ENCODE measurements around the gene WDR38. TPM values are rescaled to one million over a fixed set of nuclear protein-coding genes. Genes with fewer than 3 reads are reported as not detected.

Gene WDR38
- polyA plus RNA-seq, 1 donor from 2014 or later = not detected

GRCh38 chr9:124897570-124898460 lies 44.6 kb downstream of the WDR38 start:
- Mint-ChIP-seq H3K4me3 (no peak overlapping the region), H3K4me1 (peaks cover 0 to 4% (median 0%) of the 10 kb centered on the region in 3 donors), H3K9me3 (no peaks in the 10 kb centered on the region), H3K36me3 (peaks cover 7% of the 10 kb centered on the region), H3K27me3 (no peaks in the 10 kb centered on the region), H3K27ac (no peak overlapping the region)

DNA sequence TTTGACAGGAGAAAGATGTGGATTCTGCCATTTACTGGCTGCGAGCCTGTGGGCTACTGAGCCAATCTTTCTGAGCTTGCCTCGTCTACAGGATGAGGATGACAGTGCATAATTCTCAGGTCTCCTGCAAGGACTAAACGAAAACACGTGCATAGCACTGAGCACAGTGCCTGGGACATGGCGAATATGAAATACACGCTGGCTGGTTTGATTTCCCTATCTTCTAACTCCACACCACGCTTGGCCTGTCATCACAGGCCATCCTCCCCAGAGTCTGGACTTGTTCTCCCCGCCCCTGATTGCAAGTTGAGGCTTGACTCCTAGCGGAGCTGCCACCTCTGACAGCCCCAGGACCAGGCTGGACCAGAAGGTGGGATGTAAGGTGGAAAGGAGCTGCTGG lies 46.6 kb downstream of the WDR38 start:
- no peaks in the 10 kb centered on the region for H3K9me3 Mint-ChIP-seq
- no peaks in the 10 kb centered on the region for H3K4me1 Mint-ChIP-seq
- H3K27ac Mint-ChIP-seq = no peak overlapping the region
- H3K4me3 Mint-ChIP-seq = no peak overlapping the region
- no peaks in the 10 kb centered on the region for H3K27me3 Mint-ChIP-seq
- peaks cover 7% of the 10 kb centered on the region for H3K36me3 Mint-ChIP-seq

DNA sequence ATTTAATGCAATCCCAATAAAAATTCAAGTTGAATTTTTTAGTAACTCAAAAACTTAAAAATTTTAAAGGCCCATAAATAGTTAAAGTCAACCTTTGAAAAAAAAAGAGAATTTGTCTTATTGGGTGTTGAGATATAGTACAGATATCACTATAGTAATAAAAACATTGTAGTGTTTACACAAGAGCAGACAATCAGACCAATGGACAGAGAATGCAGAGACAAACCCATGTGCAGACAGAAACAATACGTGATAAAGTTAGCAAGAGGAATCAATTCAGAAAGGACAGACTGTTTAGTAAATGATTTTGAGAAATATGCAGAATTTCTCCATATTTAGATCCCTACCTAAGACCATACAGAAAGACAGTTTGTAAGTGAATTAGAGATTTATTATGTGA lies 53.7 kb downstream of the WDR38 start:
- H3K36me3 Mint-ChIP-seq = peaks cover 9% of the 10 kb centered on the region
- H3K9me3 Mint-ChIP-seq = no peaks in the 10 kb centered on the region
- H3K27ac Mint-ChIP-seq = no peak overlapping the region
- H3K27me3 Mint-ChIP-seq = no peaks in the 10 kb centered on the region
- peaks cover 0 to 1% (median 0%) of the 10 kb centered on the region in 3 donors for H3K4me1 Mint-ChIP-seq
- no peak overlapping the region for H3K4me3 Mint-ChIP-seq

Other genes starting within 250 kb of the WDR38 start
- gene NR6A1, start 82.1 kb upstream of the WDR38 start, polyA plus RNA-seq = 0.03 TPM
- 0.20 TPM for gene OLFML2A, start 76.3 kb upstream of the WDR38 start, polyA plus RNA-seq
- gene RPL35, start 8.5 kb downstream of the WDR38 start, polyA plus RNA-seq = 2,381 TPM
- gene ARPC5L, start 8.7 kb downstream of the WDR38 start, polyA plus RNA-seq = 92.7 TPM
- gene GOLGA1, start 87.6 kb downstream of the WDR38 start, polyA plus RNA-seq = 10.3 TPM